Measurements from ENCODE around the gene CUEDC2.

CUEDC2 gene

GRCh38 chr10:102409604-102410428 lies 22.6 kb downstream of the CUEDC2 start:
- DNase-seq (ENCODE audit: low spot score), result no peak

GRCh38 chr10:102408728-102409603 lies 23.4 kb downstream of the CUEDC2 start:
- peak; percentile 47 for DNase-seq (ENCODE audit: low spot score)

GRCh38 chr10:102408131-102408727 lies 24.1 kb downstream of the CUEDC2 start:
- DNase-seq (ENCODE audit: low spot score), result no peak

- DNase-seq (ENCODE audit: low spot score), result no peak
These were observed 24.8 kb downstream of the CUEDC2 start for GRCh38 chr10:102407425-102408130.

GRCh38 chr10:102406815-102407214 lies 25.6 kb downstream of the CUEDC2 start:
- DNase-seq (ENCODE audit: low spot score), result no peak

GRCh38 chr10:102405632-102406031 lies 26.7 kb downstream of the CUEDC2 start:
- no peak for DNase-seq (ENCODE audit: low spot score)

- DNase-seq (ENCODE audit: low spot score), result no peak
These were observed 27.2 kb downstream of the CUEDC2 start for GRCh38 chr10:102405108-102405571.

GRCh38 chr10:102404361-102405107 lies 27.8 kb downstream of the CUEDC2 start:
- no peak for DNase-seq (ENCODE audit: low spot score)

GRCh38 chr10:102403115-102403514 lies 29.3 kb downstream of the CUEDC2 start:
- no peak for DNase-seq (ENCODE audit: low spot score)

- no peak for DNase-seq (ENCODE audit: low spot score)
These were observed 29.9 kb downstream of the CUEDC2 start for GRCh38 chr10:102402512-102402896.

GRCh38 chr10:102401735-102402511 lies 30.5 kb downstream of the CUEDC2 start:
- DNase-seq (ENCODE audit: low spot score), result no peak

GRCh38 chr10:102401342-102401654 lies 31.1 kb downstream of the CUEDC2 start:
- no peak for DNase-seq (ENCODE audit: low spot score)

- no peak for DNase-seq (ENCODE audit: low spot score)
These were observed 31.6 kb downstream of the CUEDC2 start for GRCh38 chr10:102400598-102401341.

- DNase-seq (ENCODE audit: low spot score), result no peak
These were observed 32.3 kb downstream of the CUEDC2 start for GRCh38 chr10:102400076-102400475.

GRCh38 chr10:102399217-102400021 lies 33.0 kb downstream of the CUEDC2 start:
- peak; percentile 87 for DNase-seq (ENCODE audit: low spot score)

GRCh38 chr10:102398172-102399020 lies 34.0 kb downstream of the CUEDC2 start:
- no peak for DNase-seq (ENCODE audit: low spot score)

GRCh38 chr10:102397222-102398171 lies 34.9 kb downstream of the CUEDC2 start:
- no peak for DNase-seq (ENCODE audit: low spot score)
